Left ventricle myocardium inferior (tissue), 1 donor: ENCODE results near the gene USH1C. TPM values are rescaled to one million over a fixed set of nuclear protein-coding genes. Genes with fewer than 3 reads are reported as not detected.

Experiments used
- DNase-seq: peaks from one replicate; pipeline ENCODE4 v3.0.0-alpha.2; 2020
- H3K27ac ChIP-seq: fragments of 200-600 bp; replicated peaks from 2 replicates; pipeline ENCODE4 v1.8.0; 2021
- H3K27me3 ChIP-seq: fragments of 200-600 bp; 2 replicates; pipeline ENCODE4 v1.8.0; 2021; ENCODE audit warnings: low read depth
- H3K36me3 ChIP-seq: fragments of 200-600 bp; 2 replicates; pipeline ENCODE4 v1.8.0; 2021
- H3K4me1 ChIP-seq: fragments of 200-600 bp; 2 replicates; pipeline ENCODE4 v1.8.0; 2021
- H3K4me3 ChIP-seq: fragments of 200-600 bp; 2 replicates; pipeline ENCODE4 v1.8.0; 2021; ENCODE audit warnings: mild to moderate bottlenecking, moderate library complexity
- H3K9me3 ChIP-seq: fragments of 200-600 bp; replicated peaks from 2 replicates; pipeline ENCODE4 v1.8.0; 2021
- intact Hi-C: fragments of 100-400 bp; cut with micrococcal nuclease; formaldehyde crosslinking; loops from one replicate; pipeline ENCODE4 v1.11.0; 2022
- total RNA-seq: library from RNA; stranded (reverse); fragmentation: NEBNext Ultra II Directional; extraction: Animal tissue kit (Norgen Biotek cat#: 25700); gene quantifications from one replicate; pipeline ENCODE4 v1.2.1, GENCODE V29; 2021
- TF ChIP-seq, protein P1 (sequence below): fragments of 200-600 bp; IDR thresholded peaks from 2 replicates; pipeline ENCODE4 v1.8.0; 2021; ENCODE audit warnings: antibody characterized with exemption, mild to moderate bottlenecking, borderline replicate concordance
- donor health status: DM: no; HTN: yes; CAD: no; lungs with severe emphysema.

The USH1C gene
- total RNA-seq, 1 donor from 2014 or later: not detected

DNA sequence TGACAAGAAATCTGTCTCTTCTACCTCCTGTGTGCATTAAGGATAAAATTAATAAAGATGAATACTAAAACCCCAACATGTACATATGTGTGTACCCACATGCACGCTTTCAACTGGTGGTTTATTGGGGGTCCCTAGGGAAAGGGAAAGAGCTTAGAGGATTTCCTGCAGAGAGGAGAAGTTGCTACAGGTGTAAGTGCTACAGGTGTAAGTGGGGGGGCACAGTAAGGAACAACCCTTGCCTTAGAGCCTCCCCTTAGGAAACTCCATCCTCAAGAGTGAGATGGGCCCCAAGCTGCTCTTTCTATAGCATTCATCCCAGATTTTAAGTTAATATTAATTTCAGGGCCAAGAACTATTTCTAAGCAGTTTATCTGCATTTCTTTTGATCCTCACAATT, 55.7 kb downstream of the USH1C start:
- no peaks in the 10 kb centered on the region for H3K36me3 ChIP-seq
- no peak for DNase-seq
- no peak overlapping the region for H3K4me3 ChIP-seq
- peaks cover 58% of the 10 kb centered on the region for H3K27me3 ChIP-seq
- no peak overlapping the region for H3K27ac ChIP-seq
- H3K4me1 ChIP-seq: no peaks in the 10 kb centered on the region
- H3K9me3 ChIP-seq: peaks cover 7% of the 10 kb centered on the region
- TF ChIP-seq, protein P1, sequence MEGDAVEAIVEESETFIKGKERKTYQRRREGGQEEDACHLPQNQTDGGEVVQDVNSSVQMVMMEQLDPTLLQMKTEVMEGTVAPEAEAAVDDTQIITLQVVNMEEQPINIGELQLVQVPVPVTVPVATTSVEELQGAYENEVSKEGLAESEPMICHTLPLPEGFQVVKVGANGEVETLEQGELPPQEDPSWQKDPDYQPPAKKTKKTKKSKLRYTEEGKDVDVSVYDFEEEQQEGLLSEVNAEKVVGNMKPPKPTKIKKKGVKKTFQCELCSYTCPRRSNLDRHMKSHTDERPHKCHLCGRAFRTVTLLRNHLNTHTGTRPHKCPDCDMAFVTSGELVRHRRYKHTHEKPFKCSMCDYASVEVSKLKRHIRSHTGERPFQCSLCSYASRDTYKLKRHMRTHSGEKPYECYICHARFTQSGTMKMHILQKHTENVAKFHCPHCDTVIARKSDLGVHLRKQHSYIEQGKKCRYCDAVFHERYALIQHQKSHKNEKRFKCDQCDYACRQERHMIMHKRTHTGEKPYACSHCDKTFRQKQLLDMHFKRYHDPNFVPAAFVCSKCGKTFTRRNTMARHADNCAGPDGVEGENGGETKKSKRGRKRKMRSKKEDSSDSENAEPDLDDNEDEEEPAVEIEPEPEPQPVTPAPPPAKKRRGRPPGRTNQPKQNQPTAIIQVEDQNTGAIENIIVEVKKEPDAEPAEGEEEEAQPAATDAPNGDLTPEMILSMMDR: no peak
- intact Hi-C loops: no loop called here

DNA sequence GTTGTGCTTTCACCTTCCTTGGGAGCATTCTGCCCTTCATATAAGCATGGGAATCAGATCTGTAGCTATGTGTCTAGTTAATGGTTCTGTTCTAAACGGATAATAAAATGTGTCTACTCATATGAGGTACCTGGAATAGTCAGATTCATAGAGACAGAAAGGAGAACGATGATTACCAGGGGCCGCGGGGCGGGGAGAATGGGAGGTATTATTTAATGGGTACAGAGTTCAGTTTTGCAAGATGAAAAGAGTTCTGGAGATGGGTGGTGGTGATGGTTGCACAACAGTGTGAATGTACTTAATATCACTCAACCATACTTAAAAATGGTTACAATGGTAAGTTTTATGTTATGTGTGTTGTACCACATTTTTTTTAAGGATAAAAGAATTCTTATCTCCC, 57.6 kb downstream of the USH1C start:
- H3K27ac ChIP-seq: no peak overlapping the region
- TF ChIP-seq, protein P1: no peak
- peaks cover 42% of the 10 kb centered on the region for H3K27me3 ChIP-seq
- H3K36me3 ChIP-seq: no peaks in the 10 kb centered on the region
- intact Hi-C loops: no loop called here
- H3K9me3 ChIP-seq: peaks cover 9% of the 10 kb centered on the region
- no peaks in the 10 kb centered on the region for H3K4me1 ChIP-seq
- H3K4me3 ChIP-seq: no peak overlapping the region
- no peak for DNase-seq

DNA sequence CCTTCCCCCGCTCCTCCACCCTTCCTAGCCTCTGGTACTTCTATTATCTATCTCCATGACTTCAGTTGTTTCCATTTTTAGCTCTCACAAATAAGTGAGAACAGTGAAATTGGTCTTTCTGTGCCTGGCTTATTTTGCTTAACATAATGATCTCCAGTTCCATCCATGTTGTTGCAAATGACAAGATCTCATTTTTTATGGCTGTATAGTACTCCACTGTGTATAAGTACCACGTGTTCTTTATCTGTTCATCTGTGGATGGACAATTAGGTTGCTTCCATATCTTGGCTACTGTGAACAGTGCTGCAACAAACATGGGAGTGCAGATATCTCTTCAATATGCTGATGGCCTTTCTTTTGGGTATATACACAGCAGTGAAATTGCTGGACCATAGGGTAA, 60.7 kb downstream of the USH1C start:
- H3K36me3 ChIP-seq: no peaks in the 10 kb centered on the region

DNA sequence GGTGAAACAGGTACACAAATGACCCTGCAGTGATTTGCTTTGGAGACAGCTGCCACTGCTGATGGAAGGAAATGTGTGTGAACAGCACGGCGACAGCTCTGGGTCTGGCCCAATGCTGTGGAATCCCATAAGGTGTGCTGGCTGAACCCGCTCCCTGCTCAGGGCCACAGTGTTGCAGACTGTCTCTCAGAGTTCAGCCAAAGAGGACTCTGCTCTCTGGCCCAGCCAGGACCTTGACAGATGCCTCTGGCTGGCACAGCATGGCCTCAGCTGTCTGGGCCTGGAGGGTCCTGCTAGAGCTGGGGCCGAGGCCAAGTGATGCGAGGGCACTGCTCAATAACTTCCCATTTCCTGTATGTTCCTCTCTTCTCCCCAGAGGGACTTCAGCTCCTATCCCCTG, 62.3 kb downstream of the USH1C start:
- Histone ChIP-seq H3K36me3 (no peaks in the 10 kb centered on the region), H3K27me3 (peaks cover 33% of the 10 kb centered on the region), H3K4me3 (no peak overlapping the region), H3K9me3 (peaks cover 9% of the 10 kb centered on the region), H3K27ac (no peak overlapping the region), H3K4me1 (peaks cover 10% of the 10 kb centered on the region)
- intact Hi-C loops: no loop called here
- no peak for DNase-seq
- TF ChIP-seq, protein P1: no peak

More for the DNA sequence above, 60.7 kb downstream of the USH1C start:
- H3K4me3 ChIP-seq: no peak overlapping the region
- no peak overlapping the region for H3K27ac ChIP-seq
- intact Hi-C loops: no loop called here
- H3K4me1 ChIP-seq: peaks cover 10% of the 10 kb centered on the region
- peaks cover 27% of the 10 kb centered on the region for H3K27me3 ChIP-seq
- peaks cover 9% of the 10 kb centered on the region for H3K9me3 ChIP-seq
- TF ChIP-seq, protein P1: no peak
- DNase-seq: no peak

DNA sequence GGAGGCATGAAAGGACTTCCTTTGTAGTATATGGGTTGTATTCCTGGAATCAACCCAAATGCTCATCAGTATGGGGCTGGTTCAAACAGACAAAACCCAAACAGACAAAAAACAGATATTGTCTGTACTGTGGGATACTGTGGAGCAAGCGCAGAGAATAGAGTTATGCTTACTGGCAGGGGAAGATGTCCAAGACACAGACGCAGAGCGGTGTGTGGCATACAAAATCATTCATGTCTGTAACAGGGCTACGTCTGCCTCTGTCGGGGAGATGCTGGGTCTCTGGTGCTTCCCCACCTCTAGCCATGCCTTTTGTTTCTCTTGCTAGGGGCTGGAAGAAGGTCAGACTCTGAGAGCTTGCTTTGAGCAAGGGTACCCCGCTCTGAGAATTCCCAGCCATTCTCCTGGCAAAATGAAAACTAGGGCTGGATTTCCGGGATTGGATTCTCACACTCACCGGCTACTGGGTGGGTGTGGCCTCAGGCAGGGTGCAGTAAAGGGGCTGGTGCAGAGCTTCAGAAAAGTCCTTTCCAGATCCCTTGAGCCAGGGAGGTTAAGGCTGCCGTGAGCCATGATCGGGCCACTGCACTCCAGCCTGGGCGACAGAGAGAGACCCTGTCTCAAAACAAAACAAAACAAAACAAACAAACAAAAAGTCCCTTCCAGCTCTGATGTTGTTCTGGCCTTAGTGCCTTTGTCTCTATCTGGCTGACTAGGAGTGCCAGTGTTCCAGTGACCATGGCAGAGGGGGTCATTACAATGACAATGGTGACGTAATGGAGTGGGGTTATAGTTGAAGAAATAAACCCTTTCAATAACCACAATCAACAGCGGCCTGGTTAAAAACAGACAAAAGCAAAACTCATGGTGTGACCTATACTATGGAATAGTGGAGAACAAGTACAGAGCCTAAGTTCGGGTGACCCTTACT, 64.7 kb downstream of the USH1C start:
- peak overlapping the region; percentile 47 for H3K4me3 ChIP-seq
- no peak overlapping the region for H3K27ac ChIP-seq
- TF ChIP-seq, protein P1: no peak
- peaks cover 18% of the 10 kb centered on the region for H3K4me1 ChIP-seq
- no peak for DNase-seq
- intact Hi-C loops: no loop called here
- H3K9me3 ChIP-seq: peaks cover 9% of the 10 kb centered on the region
- H3K36me3 ChIP-seq: no peaks in the 10 kb centered on the region
- peaks cover 52% of the 10 kb centered on the region for H3K27me3 ChIP-seq
